Activated T-helper 9 cell treated with anti-CD3 and anti-CD28 coated beads, Interleukin-2, amount 50 U/mL, for 16 hours (primary cell): Measurements from ENCODE around the gene AGR2.
"Not testable (repeated sequence)": the region's sequence is repeated elsewhere in the genome, so short reads cannot be mapped to it uniquely, and the experiment has no call there.

Source experiments
- DNase-seq: peaks from one replicate; pipeline ENCODE4 v3.0.0-alpha.2; 2020; ENCODE audit warnings: low read depth

AGR2 gene

DNA sequence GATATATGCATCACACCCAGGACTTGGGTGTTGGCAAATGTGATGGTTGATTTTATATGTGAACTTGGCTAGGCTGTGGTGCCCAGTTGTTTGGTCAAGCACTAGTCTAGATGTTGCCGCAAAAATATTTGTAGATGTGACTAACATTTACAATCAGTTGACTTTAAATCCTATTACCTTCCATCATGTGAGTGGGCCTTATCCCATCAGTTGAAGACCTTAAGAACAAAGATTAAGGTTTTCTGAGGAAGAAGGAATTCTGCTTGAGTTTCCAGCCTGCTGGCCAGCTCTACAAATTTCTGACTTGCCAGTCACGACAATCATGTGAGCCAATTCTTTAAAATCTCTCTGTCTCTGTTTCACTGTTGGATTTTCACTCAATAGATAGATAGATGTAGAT is 30.9 kb downstream of the AGR2 start:
- no peak for DNase-seq

DNA sequence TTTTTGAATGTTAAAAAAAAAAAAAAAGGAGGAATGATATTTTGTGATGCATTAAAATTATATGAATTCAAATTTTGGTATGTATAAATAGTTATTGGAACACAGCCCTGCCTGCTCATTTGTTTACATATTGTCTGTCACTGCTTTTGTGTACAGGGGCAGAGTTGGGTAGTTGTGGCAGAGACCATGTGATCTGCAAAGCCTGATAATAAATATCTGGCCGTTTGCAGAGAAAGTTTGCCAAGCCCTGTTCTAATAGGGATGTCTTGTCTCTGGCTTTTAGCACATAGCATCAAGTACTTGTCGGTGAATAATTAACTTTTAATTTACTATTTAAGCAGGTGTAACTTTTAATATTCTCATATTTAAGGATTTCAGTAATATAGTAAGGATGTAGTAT is 31.5 kb downstream of the AGR2 start:
- no peak for DNase-seq

- DNase-seq: no peak
Observed at GRCh38 chr7:16770657-16771329, 34.0 kb downstream of the AGR2 start.

DNA sequence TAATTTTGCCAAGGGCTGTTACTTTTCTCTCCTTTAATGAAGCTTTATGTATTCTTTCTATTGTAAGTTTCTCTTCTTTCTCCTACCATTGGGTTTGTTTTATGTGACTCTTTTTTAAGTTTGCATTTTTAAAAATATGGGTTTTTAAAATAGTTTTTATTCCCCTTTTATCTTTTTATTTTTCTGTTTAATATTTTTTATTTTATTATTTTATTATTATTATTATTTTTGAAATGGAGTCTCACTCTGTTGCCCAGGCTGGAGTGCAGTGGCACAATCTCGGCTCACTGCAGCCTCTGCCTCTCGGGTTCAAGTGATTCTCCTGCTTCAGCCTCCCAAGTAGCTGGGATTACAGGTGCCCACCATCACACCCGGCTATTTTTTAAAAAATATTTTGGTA is 34.8 kb downstream of the AGR2 start:
- DNase-seq: not testable (repeated sequence)

- DNase-seq: no peak
Observed at GRCh38 chr7:16765436-16765859, 39.4 kb downstream of the AGR2 start.

GRCh38 chr7:16764942-16765341 is 39.9 kb downstream of the AGR2 start:
- DNase-seq: no peak

- no peak for DNase-seq
Observed at GRCh38 chr7:16762177-16762576, 42.6 kb downstream of the AGR2 start.

GRCh38 chr7:16759840-16760239 is 45.0 kb downstream of the AGR2 start:
- no peak for DNase-seq

DNA sequence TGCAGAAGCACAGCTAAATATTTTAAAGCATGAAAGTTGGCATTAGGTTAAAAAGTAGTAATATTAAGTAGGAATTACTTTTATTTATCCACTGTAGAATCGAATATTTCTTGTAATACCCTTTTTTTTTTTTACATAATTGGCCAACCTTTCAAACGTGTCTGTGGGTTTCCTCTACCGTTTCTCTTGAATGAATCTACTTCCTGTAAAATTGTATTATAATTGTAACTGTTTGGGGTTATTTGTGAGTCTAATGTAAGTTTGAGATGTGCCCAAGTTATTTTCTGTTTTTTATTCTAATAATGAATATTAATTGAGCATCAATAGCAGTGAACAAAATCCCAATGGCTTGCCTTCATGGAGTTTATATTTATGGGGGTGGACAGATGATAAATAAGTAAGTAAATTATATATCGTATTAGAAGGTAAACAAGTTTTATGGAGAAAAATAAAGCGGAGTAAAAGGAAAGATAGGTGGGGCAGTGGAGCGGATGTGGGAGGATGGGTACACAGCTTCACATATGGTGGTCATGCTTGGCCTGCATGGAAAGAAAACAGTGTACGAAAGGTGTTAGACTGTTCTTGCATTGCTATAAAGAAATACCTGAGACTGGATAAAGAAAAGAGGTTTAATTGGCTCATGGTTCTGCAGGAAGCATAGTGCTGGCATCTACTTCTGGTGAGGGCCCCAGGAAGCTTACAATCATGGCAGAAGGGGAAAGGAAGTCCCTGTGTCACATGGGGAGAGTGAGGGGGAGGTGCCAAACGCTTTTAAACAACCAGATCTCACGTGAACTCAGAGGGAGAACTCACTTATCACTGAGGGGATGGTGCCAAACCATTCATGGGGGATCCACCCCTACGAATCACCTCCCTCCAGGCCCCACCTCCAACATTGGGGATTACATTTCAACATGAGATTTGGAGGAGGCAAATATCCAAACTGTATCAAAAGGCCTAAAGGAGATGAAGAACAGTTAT is 45.9 kb downstream of the AGR2 start:
- no peak for DNase-seq

- no peak for DNase-seq
Observed at GRCh38 chr7:16758036-16758435, 46.8 kb downstream of the AGR2 start.

DNA sequence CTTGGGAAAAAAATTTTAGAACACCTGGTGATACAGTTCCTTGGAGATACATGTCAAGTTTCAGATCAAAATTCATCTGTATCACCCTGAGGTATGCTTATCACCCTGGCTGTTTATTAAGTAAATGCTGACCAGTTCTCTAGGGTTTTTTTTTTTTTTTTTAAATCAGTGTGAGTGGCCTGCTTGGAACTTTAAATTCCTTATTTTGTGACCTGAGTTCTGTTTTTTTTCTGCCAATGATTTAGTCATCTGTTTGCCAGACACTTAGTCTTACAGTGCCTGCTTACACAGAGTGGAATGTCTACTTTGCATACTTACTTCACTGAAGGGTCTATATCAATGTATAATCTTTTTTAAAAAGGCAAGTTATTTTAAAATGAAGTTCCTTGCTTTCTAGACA is 49.4 kb downstream of the AGR2 start:
- no peak for DNase-seq

DNA sequence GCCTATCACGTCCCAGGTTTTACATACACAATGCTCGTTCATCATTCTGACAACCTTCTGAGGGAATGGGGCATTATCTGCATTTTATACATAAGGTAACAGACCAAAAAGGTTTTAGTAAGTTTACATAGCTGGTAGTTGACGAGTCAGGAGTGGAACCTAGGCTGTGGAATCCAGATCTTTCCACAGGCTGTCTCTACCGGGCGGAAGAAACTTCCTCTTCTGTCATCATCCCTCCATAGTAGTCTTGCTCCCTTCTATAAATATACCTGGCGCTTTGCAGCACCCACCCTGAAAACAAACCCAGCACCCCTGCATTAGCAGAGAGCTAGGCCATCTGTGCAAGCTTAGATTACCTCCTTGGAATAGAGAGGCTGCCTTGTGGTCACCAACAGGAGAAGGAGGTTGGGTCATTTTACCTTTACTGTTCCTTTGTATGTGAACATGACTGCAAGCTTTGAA is 49.9 kb downstream of the AGR2 start:
- DNase-seq: no peak

GRCh38 chr7:16753932-16754855 is 50.6 kb downstream of the AGR2 start:
- no peak for DNase-seq

GRCh38 chr7:16753102-16753931 is 51.5 kb downstream of the AGR2 start, which contains the start of gene TSPAN13:
TSPAN13 (plus strand) TSS chr7:16753755; CDS start chr7:16753968, 213 bp downstream.
- DNase-seq: peak; percentile 13

- DNase-seq: no peak
Observed at GRCh38 chr7:16747102-16747501, 57.7 kb downstream of the AGR2 start.

DNA sequence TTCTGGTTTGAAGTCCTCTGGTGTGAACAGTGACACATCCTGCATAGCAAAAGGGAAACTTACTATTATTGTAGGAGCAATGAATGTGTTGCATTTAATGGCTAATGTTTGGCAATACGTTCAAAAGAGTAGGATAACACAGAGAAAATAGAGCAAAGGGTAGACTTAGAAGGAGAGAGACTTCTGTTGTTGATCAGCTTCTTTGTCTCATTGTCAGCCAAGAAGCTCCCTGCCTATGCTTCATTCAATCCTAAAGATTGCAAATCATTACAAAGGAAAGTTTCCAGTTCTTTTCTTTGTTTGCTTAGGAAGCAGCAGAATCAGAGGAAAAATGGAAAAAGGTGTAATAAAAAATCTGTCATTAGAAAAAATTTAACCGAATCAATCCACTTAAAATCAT is 59.2 kb downstream of the AGR2 start:
- no peak for DNase-seq

DNA sequence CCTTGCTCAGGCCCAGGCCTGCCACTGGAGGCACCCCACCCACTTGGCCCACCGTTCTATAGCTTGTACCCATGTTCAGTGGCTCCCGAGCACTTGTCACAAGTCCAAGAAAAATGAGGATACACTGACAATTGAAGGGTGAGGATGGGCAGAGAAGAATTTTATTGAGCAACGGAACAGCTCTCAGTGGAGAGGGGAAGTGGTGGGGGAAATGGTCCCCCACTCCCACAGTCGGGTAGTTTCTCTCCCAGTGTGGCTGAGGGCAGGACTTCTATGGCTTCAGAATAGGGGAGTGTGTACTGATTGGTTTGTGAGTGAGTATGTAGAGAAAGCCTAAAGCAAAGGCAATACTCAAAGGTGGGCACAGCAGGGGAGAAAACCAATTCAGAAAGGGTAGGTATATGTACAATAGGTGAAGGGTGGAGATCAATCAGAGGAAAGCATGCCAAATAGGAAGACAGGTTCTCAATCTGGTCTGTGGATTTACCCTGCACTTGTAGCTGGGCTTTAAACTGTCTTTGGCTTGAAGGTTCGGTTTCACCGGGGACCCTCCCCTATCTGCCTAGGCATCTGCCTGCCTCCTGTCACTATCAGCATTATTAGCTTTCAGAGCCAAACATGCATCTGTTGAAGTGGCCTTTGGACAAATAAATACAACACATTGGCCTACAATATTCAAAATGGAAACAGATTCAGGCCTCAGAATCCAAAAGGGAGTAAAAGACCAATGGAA is 60.1 kb downstream of the AGR2 start:
- no peak for DNase-seq

DNA sequence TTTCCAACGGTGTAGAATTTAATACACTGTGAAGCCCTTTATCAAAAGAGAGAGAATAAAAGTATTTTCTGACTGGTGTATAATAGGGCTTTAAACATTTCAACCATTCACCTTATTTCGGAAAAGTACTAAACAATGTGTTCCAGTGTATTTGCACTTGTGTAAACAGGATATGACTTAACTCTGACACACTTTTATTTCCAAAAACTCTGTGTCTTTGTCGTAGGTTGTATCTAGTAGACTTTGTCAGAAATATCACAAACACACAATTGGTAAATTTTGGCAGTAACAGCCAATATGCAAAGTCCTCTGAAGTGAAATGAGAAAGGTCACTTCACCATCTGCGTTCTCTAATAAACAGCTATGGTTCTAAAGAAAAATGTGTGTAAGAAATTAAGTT is 61.6 kb downstream of the AGR2 start:
- no peak for DNase-seq

- DNase-seq: no peak
Observed at GRCh38 chr7:16742547-16742946, 62.3 kb downstream of the AGR2 start.
